ENCODE results near the gene NUMBL. TPM values are rescaled to one million over a fixed set of nuclear protein-coding genes. Genes with fewer than 3 reads are reported as not detected.

Gene NUMBL
- total and polyA plus RNA-seq, 2 of the 13 experiments (the other 11 are each of a cell fraction or from before 2014, with no cell fraction given): 0.49 to 2.3 TPM

- TF ChIP-seq ATF6 (CRISPR knock-in tag; conservative IDR thresholded peaks at IDR 0.05) (no peak), TFDP2 (CRISPR knock-in tag; IDR thresholded peaks at IDR 0.05) (no peak; the same call in 1 of the 2 replicates), EED (CRISPR knock-in tag; IDR thresholded peaks at IDR 0.05) (no peak), PITX1 (CRISPR knock-in tag; IDR thresholded peaks at IDR 0.05) (peak; percentile 59; the same call in 1 of the 2 replicates), ZNF512B (CRISPR knock-in tag; IDR thresholded peaks at IDR 0.05; ENCODE audit: borderline replicate concordance) (no peak), NFE2L1 (CRISPR knock-in tag; IDR thresholded peaks at IDR 0.05; ENCODE audit: borderline replicate concordance) (no peak), HHEX (CRISPR knock-in tag; IDR thresholded peaks at IDR 0.05) (no peak), KLF12 (CRISPR knock-in tag; IDR thresholded peaks at IDR 0.05; ENCODE audit: borderline replicate concordance) (peak; percentile 77; the same call in 1 of the 2 replicates), FOXA3 (CRISPR knock-in tag; IDR thresholded peaks at IDR 0.05) (peak; percentile 61), ZMYM3 (CRISPR knock-in tag; IDR thresholded peaks at IDR 0.05) (peak; percentile 29; the same call in 1 of the 2 replicates), ZNF83 (CRISPR knock-in tag; IDR thresholded peaks at IDR 0.05; ENCODE audit: borderline replicate concordance) (no peak), CREBL2 (CRISPR knock-in tag; IDR thresholded peaks at IDR 0.05; ENCODE audit: borderline replicate concordance) (no peak), NAIF1 (CRISPR knock-in tag; IDR thresholded peaks at IDR 0.05; ENCODE audit: borderline replicate concordance) (no peak), ZSCAN29 (CRISPR knock-in tag; conservative IDR thresholded peaks at IDR 0.05) (no peak), ZNF337 (CRISPR knock-in tag; IDR thresholded peaks at IDR 0.05; ENCODE audit: borderline replicate concordance, low read depth) (0 out of 2 replicates have a peak, but pooled peaks have one; percentile 28), ZNF790 (CRISPR knock-in tag; IDR thresholded peaks at IDR 0.05; ENCODE audit: borderline replicate concordance) (peak; percentile 23; the same call in 1 of the 2 replicates), SMYD3 (CRISPR knock-in tag; IDR thresholded peaks at IDR 0.05) (no peak), ZNF160 (CRISPR knock-in tag; IDR thresholded peaks at IDR 0.05) (peak; percentile 73; the same call in 1 of the 2 replicates), SPEN (CRISPR knock-in tag; IDR thresholded peaks at IDR 0.05; ENCODE audit: low read depth) (peak; percentile 96), ZNF839 (CRISPR knock-in tag; IDR thresholded peaks at IDR 0.05; ENCODE audit: borderline replicate concordance) (0 out of 2 replicates have a peak, but pooled peaks have one; percentile 58), ZKSCAN5 (CRISPR knock-in tag; IDR thresholded peaks at IDR 0.05) (no peak), BCL6 (CRISPR knock-in tag; IDR thresholded peaks at IDR 0.05) (no peak), ZNF766 (CRISPR knock-in tag; IDR thresholded peaks at IDR 0.05; ENCODE audit: borderline replicate concordance) (0 out of 2 replicates have a peak, but pooled peaks have one; percentile 36), ZNF34 (CRISPR knock-in tag; IDR thresholded peaks at IDR 0.05; ENCODE audit: borderline replicate concordance) (no peak), ZMYM4 (CRISPR knock-in tag; IDR thresholded peaks at IDR 0.05) (peak; percentile 48)
Observed at GRCh38 chr19:40718774-40719391, 28.4 kb upstream of the NUMBL start (continued).

All from HepG2 (cell line).